OCI-LY1 (cell line): Measurements from ENCODE around the gene CTXND1.

Source experiments
- EZH2 ChIP-seq: fragments of 200-600 bp; sonication (generic), shearing (Covaris generic); IDR thresholded peaks from 2 replicates; pipeline ENCODE4 v1.8.0; 2017; ENCODE audit warnings: borderline replicate concordance, mixed run types, mild to moderate bottlenecking, antibody characterized with exemption, low read length, moderate library complexity, mixed read lengths
- TF ChIP-seq, protein P1 (sequence below): fragments of 200-600 bp; sonication (generic), shearing (Covaris generic); IDR thresholded peaks from 2 replicates; pipeline ENCODE4 v1.5.1; 2017; ENCODE audit warnings: mild to moderate bottlenecking, antibody characterized with exemption, low read length, moderate library complexity, mixed read lengths

DNA sequence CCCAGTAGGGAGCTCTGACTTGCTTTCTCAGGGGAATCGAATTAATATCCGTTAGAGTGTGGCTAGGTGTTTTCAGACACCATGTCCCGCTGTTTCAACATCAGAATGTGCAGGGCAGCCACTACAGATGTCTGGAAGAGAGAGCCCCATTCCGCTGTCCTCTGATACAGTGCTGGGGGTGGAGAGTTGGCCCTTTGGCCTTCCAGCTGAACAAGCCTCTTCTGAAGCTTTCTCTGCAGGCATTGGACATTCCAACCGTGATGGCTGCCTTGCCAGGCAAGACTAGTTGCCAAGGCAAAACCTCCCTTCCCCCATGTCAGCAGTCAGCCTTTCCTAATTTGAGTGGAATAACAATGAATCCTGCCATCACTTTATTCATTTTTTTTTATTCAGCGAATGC is 97.7 kb downstream of the CTXND1 start:
- TF ChIP-seq, protein P1, sequence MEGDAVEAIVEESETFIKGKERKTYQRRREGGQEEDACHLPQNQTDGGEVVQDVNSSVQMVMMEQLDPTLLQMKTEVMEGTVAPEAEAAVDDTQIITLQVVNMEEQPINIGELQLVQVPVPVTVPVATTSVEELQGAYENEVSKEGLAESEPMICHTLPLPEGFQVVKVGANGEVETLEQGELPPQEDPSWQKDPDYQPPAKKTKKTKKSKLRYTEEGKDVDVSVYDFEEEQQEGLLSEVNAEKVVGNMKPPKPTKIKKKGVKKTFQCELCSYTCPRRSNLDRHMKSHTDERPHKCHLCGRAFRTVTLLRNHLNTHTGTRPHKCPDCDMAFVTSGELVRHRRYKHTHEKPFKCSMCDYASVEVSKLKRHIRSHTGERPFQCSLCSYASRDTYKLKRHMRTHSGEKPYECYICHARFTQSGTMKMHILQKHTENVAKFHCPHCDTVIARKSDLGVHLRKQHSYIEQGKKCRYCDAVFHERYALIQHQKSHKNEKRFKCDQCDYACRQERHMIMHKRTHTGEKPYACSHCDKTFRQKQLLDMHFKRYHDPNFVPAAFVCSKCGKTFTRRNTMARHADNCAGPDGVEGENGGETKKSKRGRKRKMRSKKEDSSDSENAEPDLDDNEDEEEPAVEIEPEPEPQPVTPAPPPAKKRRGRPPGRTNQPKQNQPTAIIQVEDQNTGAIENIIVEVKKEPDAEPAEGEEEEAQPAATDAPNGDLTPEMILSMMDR, result no peak
- no peak for TF ChIP-seq EZH2
